ENCODE results near the gene ITGB4.
A peak's percentile ranks its signal among the peaks of the same experiment; 100 is the strongest.
"Not testable (repeated sequence)": the region's sequence is repeated elsewhere in the genome, so short reads cannot be mapped to it uniquely, and the experiment has no call there.

The ITGB4 gene

GRCh38 chr17:75754378-75755204 is 33.3 kb downstream of the ITGB4 start:
- DNase-seq = no peak

- peak in 1 of 2 experiments; percentile 8 for DNase-seq
Observed at GRCh38 chr17:75755205-75755901, 34.1 kb downstream of the ITGB4 start.

GRCh38 chr17:75755990-75756389 is 34.7 kb downstream of the ITGB4 start:
- DNase-seq = no peak

- no peak for DNase-seq
Observed at GRCh38 chr17:75756451-75757085, 35.3 kb downstream of the ITGB4 start.

GRCh38 chr17:75757086-75757681 is 35.9 kb downstream of the ITGB4 start:
- DNase-seq = no peak

GRCh38 chr17:75758131-75758905 is 37.1 kb downstream of the ITGB4 start:
- DNase-seq = no peak

GRCh38 chr17:75759457-75759856 is 38.2 kb downstream of the ITGB4 start:
- no peak for DNase-seq

- DNase-seq = not testable (repeated sequence)
Observed at GRCh38 chr17:75759978-75760640, 38.9 kb downstream of the ITGB4 start.

GRCh38 chr17:75762513-75763268 is 41.4 kb downstream of the ITGB4 start:
- no peak for DNase-seq

DNA sequence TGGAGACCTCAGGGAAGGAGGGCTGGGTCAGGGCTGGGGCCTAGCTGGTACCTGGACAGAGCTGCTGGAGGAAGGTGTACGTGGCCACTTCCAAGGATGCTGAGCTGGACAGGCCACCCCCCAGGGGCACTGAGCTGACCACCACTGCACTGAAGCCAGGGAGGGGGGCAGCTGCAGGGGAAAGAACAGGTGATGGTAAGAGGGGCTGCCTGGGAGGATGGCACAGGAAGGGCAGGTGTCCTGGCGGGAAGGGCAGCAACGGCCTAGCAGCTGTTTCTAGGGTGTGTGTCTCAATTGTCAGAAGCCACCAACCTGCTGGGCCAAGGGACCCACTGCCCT is 42.0 kb downstream of the ITGB4 start:
- DNase-seq = no peak

DNA sequence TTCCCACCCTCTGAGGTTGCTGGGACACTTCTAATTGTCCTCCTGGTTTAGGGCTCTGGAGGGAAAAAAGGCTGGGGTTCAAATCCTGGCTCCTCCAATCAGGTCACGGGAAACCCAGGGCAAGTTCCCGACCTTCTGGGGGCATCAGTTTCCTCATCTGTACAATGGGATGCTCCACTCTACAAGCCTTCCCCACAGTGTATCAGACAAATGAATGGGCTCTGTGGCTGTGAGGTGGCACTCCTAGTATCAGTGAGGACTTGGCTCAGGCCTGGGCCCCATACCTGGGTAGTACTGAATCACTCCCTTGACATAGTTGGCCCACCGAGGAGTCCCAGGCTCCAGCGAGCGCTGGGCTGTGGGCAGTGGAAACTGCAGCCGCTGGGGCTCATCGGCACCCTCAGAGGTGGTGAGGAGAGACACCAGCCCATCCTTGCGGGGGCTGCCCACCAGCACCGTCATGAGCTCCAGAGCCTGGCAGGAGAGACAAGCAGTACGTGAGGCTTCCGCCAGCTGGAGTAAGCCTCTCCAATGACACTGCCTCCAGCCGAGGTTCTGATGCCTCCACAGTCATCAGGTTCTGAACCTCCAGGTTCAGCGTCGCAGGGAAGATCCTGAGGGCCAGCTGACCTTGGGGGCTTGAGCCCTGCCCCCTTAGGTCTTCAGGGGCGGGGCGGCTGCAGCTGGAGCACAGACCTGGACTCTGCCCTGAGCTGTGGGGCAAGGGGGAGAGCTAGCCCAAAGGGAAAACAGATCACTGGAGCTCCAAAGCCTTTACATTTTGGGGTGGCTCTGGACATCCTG is 42.6 kb downstream of the ITGB4 start:
- no peak for DNase-seq

DNA sequence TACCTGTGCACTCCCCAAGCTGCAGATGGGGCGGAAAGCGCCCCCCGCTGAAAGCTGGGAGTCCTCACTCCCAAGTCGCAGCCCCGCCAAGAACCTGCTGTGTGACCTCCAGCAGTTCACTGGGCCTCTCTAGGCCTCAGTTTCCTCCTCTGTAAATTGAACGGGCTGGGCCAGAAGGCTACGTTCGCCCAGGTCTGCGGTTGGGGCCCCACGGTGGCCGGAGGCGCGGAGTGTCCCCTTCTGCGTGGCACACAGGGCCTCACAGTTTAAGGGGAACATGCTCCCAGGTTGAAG is 43.1 kb downstream of the ITGB4 start:
- no peak for DNase-seq

- DNase-seq = peak; percentile 49 to 60
Observed at GRCh38 chr17:75764711-75765421, 43.6 kb downstream of the ITGB4 start, which contains the start of gene GALK1. GALK1 (minus strand) TSS chr17:75765192; CDS start chr17:75765136, 56 bp downstream.

DNA sequence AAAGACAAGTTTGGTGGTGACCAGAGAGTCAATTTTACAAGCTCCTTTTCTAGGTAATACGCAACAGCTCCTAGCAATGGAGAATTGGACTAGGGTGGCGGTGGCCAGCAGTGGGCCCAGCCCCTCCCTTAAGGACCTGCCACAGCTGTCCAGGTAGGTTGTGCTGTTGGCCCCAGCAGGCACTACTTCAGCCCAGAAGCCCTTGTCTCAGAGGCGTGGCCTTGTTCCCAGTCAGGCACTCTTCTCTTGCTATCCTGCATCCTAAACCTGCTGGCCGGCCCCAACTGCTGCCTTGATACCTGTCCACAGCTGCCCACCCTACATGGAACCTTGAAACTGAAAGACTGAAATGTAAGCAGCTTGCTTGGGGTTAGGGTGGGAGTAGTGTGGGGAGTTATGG is 44.7 kb downstream of the ITGB4 start:
- no peak for DNase-seq

- no peak for DNase-seq
Observed at GRCh38 chr17:75767881-75768280, 46.6 kb downstream of the ITGB4 start.

DNA sequence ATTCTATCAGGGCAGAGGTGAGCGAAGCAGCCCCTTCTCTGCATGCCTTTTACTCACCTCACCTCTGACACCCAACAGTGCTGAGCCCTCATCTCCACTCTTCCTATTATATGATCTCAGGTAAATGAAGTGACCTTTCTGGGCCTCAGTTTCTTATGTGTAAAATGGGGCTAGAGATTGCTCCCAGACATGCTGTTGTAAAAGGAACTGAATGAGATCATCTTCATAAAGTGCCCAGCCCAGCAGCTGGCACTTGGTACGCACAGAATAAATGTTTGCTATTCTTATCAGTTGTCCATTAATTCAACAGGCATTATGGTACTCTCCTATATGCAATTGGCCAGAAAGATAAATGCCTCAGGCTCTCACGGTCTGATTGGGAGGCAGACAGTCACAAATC is 48.3 kb downstream of the ITGB4 start:
- peak in 1 of 2 experiments; percentile 51 for DNase-seq

- DNase-seq = no peak
Observed at GRCh38 chr17:75771334-75772281, 50.3 kb downstream of the ITGB4 start.

- no peak for DNase-seq
Observed at GRCh38 chr17:75773121-75773807, 52.0 kb downstream of the ITGB4 start.

Data from NCI-H2081 (cell line).